Stimulated activated CD8-positive, alpha-beta memory T cell treated with anti-CD3 and anti-CD28 coated beads, Interleukin-12 subunit alpha, Interleukin-12 subunit beta, amount 100 ng/mL, for 24 hours (primary cell): Measurements from ENCODE around the gene C3orf18.

ENCODE experiments used
- DNase-seq: peaks from one replicate; pipeline ENCODE4 v3.0.0-alpha.2; 2020; ENCODE audit errors: extremely low read depth

Gene C3orf18

GRCh38 chr3:50603261-50604109 lies 35.9 kb upstream of the C3orf18 start:
- no peak for DNase-seq

- DNase-seq = no peak
These were observed 35.1 kb upstream of the C3orf18 start for GRCh38 chr3:50602595-50603191.

- DNase-seq = peak; percentile 71
These were observed 33.5 kb upstream of the C3orf18 start for GRCh38 chr3:50600841-50601591.

DNA sequence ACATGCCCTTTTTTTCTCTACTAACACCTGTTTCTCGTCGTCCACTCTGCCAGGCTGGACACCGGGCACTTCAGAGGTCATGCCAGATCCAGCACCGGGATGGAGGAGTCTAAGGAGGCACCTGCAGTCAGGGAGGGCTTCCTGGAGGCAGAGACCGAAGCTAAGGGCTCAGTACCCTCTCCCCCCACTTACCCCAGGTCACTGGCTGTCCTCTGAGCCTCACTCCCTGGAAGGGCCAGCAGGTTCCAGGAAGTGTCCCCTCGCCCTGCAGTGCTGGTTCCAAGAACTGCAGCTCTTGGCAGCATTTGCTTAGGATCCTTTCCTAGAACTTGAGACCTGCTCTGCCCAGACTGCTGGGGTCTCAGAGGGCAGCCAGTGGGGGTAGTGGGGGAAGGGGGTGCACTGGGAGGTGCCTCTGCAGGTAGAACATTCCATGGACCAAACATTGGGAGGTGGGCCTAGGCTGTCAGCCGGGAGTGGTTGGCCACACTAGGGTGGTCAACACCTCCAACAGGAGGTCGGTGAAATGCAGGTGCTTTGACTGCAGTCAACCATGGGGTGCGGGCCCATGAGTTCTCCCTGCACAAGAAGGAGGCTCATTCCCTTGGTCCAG lies 32.7 kb upstream of the C3orf18 start:
- no peak for DNase-seq

- no peak for DNase-seq
These were observed 32.2 kb upstream of the C3orf18 start for GRCh38 chr3:50599716-50600118.

GRCh38 chr3:50599115-50599715 lies 31.7 kb upstream of the C3orf18 start:
- DNase-seq = no peak

GRCh38 chr3:50594253-50594785 lies 26.8 kb upstream of the C3orf18 start:
- DNase-seq = no peak

- DNase-seq = no peak
These were observed 25.0 kb upstream of the C3orf18 start for GRCh38 chr3:50592568-50592967.

DNA sequence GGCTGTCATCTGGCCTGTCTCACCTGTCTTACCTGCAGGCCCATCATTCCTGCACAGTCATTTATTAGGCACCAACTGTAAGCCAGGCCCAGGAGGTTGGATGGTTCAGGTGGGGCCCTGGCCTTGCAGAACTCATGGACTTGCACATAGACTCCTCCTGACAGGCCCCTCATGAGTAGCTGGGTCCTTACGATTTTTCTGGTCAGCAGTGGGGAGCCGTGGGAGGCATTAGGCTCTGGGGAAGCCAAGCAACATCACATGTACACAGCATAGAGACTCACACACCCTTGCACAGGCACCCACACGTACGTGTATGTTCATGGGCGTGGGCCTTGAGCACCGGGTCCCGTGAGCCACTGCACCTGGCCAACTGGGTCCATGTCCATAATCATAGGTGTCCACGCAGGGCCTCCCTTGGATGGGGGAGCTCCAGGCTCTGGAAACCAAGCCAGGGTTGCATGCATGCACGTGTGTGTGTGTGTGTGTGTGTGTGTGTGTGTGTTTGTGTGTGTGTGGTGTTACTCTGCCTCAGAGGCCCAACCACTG lies 23.7 kb upstream of the C3orf18 start:
- no peak for DNase-seq

DNA sequence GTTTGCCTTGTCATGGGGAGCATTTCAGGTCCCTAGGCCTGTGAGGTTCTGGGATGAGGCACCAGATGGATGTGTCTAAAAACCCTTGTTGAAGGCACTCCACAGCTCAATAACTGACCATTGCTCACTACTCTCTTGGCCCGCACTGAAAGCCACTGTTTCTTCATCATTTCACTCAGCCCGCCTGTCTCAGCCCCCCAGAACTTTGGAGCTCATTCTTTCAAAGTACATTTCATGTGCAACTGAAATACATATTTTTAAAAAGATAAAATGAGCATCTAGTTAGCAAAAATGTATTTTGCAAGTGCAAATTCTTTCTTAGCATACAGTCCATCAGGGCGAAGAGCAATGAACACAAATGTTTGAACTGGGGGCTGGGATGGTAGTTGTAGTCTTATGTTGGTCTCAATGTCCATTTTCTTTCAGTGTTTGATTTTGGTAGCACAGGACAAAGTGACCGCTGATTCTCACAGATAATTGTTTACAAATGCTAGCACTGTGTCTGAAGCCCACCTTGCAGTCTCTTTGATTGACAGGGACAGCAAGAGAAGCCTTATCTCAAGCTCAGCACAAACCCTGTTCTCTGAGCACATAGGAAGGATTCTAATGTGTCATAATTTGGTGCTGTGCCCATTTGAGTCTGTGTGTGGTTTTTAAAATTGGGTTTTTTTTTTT lies 21.3 kb upstream of the C3orf18 start:
- DNase-seq = no peak

DNA sequence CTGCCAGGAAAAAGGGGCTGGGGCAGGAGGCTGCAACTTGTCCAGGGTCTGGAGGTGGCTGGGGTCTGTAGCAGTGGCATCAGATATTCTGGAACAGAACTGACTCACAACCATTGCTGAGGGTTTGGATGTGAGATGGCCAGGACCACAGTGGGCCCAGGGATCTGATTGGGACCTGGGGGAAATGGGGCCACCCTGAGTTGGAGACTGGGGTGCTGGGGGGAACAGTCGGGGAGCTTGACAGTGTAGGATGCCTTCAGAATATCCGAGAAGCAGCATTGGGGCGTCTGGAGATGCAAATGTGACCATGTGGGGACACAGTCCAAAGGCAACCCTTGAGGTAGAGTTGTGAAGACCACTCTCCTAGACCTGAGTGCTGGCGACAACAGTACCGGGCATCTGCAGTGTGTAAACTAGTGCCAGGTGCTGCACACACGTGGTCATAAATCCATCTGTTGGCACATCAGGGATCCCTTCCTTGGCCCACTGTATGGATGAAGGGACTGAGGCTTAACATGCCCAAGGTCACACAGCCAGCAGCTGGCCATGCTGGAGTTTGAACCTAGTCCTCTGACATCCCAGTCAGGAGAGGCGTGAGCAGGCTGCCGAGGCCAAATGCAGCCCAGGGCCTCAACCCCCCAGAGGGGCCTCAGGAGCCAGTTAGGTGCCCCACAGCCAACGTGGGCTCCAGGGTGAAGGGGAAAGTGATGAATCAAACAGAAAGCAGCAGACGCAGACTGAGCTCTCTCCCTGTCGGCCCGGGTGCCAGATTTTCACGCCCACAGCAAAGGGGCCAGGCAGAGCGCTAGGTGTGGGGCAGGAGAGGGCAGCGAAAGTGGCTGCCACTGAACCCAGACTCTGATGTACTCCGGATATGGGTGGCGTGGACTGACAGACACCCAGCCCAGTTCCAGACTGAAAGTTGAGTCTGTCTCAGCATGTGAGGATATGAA lies 20.5 kb upstream of the C3orf18 start:
- DNase-seq = peak; percentile 70

DNA sequence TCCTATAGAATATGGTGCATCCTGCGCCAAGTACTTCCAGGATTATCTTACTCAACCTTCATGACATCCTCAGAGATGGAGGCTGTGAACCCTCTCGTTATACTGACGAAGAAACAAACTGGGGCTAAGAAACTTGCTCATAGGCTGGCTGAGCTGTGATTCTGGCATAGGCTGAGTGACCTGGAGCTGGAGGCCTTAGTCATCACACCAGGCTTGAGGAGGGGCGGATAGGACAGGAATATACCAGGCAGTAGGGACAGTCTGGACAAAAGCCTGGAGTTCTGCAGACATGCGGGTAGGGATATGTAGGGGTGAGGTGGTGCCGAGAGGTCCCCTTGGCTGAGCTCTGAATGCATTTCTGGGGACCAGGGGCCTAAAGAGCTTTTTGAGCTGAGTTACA lies 19.8 kb upstream of the C3orf18 start:
- no peak for DNase-seq

DNA sequence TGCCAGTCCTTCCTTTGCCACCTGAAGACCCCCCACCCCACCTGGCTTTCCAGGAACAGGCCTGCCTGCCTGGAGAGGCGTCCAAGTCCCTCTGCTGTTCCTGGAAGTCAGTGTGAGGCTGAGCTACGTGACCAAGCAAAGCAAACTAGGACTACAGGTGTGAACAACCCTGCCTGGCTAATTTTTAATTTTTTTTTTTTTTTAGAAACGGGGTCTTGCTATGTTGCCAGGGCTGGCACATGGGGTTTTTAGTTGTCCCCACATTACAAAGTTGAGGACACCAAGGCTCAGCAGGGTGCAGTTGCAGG lies 19.2 kb upstream of the C3orf18 start:
- DNase-seq = no peak

DNA sequence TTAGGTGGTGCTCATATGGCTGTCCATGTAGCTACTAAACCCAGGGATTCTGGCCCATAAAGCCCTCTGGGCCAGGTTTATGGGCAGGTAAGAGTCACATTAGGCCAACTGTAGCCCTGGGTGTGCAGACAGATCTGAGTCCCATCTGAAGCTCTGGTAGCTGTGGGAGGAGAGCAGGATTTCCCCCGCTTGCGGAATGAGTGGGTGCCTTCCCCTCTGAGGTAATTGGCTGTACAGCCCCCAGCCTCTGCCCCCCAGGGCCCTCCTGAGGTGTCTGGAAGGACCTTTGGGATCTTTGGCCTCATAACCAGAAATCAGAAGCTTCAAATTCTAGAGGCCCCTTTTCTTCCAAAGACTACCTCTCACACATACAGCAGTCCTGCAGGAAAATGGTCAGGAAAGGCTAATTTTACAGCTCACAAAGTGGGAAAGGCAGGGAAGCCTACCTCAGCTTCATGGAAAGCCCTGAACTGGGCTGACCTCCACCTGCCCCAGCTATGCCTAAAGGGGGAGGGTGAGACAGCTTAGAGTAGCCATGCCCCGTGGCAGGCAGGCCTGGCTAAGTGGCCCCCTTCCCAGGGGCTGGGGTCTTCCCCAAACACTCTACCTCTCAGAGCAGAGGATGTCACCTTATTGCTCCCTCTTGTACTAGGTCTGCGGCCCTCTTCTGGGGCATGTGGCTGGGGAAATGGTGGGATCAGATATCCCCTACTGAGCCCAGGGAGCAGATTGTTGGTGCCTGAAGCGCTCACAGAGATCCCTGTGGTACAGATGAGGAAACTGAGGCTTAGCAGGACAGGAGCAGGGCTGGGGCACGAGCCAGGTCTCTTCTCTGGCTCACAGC lies 18.6 kb upstream of the C3orf18 start:
- no peak for DNase-seq

DNA sequence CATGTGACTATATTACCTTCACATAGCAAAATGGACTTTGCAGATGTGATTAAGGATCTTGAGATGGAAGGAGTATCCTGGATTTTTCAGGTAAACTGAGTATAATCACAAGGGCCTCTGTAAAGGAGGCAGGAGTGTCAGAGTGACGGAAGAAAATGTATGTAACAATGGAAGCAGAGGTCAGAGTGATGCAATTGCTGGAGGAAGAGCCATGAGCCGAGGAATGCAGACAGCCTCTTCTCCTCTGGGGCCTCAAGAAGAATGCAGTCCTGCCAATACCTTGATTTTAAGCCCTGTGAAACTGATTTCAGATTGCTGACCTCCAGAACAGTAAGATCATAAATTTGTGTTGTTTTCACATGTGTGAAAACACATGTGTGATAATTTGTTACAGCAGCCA lies 16.8 kb upstream of the C3orf18 start:
- no peak for DNase-seq

GRCh38 chr3:50583897-50584296 lies 16.4 kb upstream of the C3orf18 start:
- no peak for DNase-seq

- no peak for DNase-seq
These were observed 14.5 kb upstream of the C3orf18 start for GRCh38 chr3:50582083-50582482.

GRCh38 chr3:50581459-50581842 lies 13.9 kb upstream of the C3orf18 start:
- no peak for DNase-seq
